SK-N-SH (cell line): ENCODE measurements around the gene TMEM123. TPM values are rescaled to one million over a fixed set of nuclear protein-coding genes. Genes with fewer than 3 reads are reported as not detected.

Experiments
- CTCF ChIA-PET: fragments of 300-600, 350-600 bp; formaldehyde crosslinking; extraction: SDS; loops from one replicate; lab custom pipeline; 2021; lab: Yijun Ruan, JAX
- POLR2A ChIA-PET: fragments of 350-600 bp; sonication (Branson Sonifier 250); formaldehyde crosslinking; extraction: SDS; loops from one replicate; lab custom pipeline; 2020; ENCODE audit warnings: antibody characterized with exemption, inconsistent platforms; lab: Yijun Ruan, JAX
- DNase-seq: peaks from one replicate; pipeline ENCODE4 v3.0.0; 2012
- H2AFZ ChIP-seq: fragments of 200-600 bp; sonication (generic); 2 replicates; pipeline ENCODE4 v1.8.1; 2016; ENCODE audit warnings: antibody characterized with exemption, mild to moderate bottlenecking, low read depth
- H3F3A ChIP-seq: fragments of 200-600 bp; sonication (generic); replicated peaks from 2 replicates; pipeline ENCODE3; 2016; ENCODE audit warnings: antibody characterized with exemption, mild to moderate bottlenecking; ENCODE audit not compliant: insufficient read depth
- H3K27ac ChIP-seq, 2 experiments: fragments of 200-500 bp in 1 of 2; fragments of 200-600 bp in 1 of 2; sonication (Bioruptor generic) in 1 of 2; sonication (generic), shearing (Covaris generic) in 1 of 2; 2 replicates each; pipeline versions ENCODE4 v1.5.1 to v1.6.1; 2014 to 2016; ENCODE audit warnings: low read depth in 2 of 2, inconsistent platforms in 1 of 2, low read length in 1 of 2, mild to moderate bottlenecking in 1 of 2, mixed read lengths in 1 of 2
- H3K27me3 ChIP-seq: fragments of 200-600 bp; sonication (generic), shearing (Covaris generic); 2 replicates; pipeline ENCODE4 v1.6.1; 2016; ENCODE audit warnings: mixed run types; ENCODE audit not compliant: insufficient read depth
- H3K36me3 ChIP-seq, 2 experiments: fragments of 200-500 bp in 1 of 2; fragments of 200-600 bp in 1 of 2; sonication (Bioruptor generic) in 1 of 2; sonication (generic) in 1 of 2; replicated peaks in 1 of 2; 2 replicates each; pipeline versions ENCODE3 to v1.5.1; 2014 to 2016; ENCODE audit warnings: low read length in 1 of 2, mild to moderate bottlenecking in 1 of 2; ENCODE audit not compliant: insufficient read depth in 2 of 2, control insufficient read depth in 1 of 2
- H3K4me1 ChIP-seq, 2 experiments: fragments of 200-500 bp in 1 of 2; fragments of 200-600 bp in 1 of 2; sonication (Bioruptor generic) in 1 of 2; sonication (generic), shearing (Covaris generic) in 1 of 2; 2 replicates each; pipeline versions ENCODE4 v1.5.1 to v1.6.1; 2014 to 2016; ENCODE audit warnings: low read depth in 1 of 2, low read length in 1 of 2, mixed run types in 1 of 2; ENCODE audit not compliant: insufficient read depth in 2 of 2, control insufficient read depth in 1 of 2
- H3K4me2 ChIP-seq: fragments of 200-600 bp; sonication (generic), shearing (Covaris generic); 2 replicates; pipeline ENCODE4 v1.6.1; 2017; ENCODE audit warnings: mixed run types
- H3K4me3 ChIP-seq, 2 experiments: fragments of 200-500 bp in 1 of 2; fragments of 200-600 bp in 1 of 2; sonication (Bioruptor generic) in 1 of 2; sonication (generic), shearing (Covaris generic) in 1 of 2; 2 replicates each; pipeline versions ENCODE4 v1.5.1 to v1.8.1; 2014 to 2016; ENCODE audit warnings: low read depth in 2 of 2, inconsistent platforms in 1 of 2, low read length in 1 of 2, mild to moderate bottlenecking in 1 of 2, mixed read lengths in 1 of 2, moderate library complexity in 1 of 2
- H3K79me2 ChIP-seq: fragments of 200-600 bp; sonication (generic); 2 replicates; pipeline ENCODE4 v1.8.1; 2017; ENCODE audit warnings: mild to moderate bottlenecking; ENCODE audit not compliant: insufficient read depth
- H3K9ac ChIP-seq: fragments of 200-600 bp; sonication (generic); 2 replicates; pipeline ENCODE4 v1.6.1; 2017; ENCODE audit warnings: mixed run types
- H3K9me2 ChIP-seq: fragments of 200-600 bp; sonication (generic); 2 replicates; pipeline ENCODE4 v1.6.1; 2017; ENCODE audit warnings: mixed run types
- H3K9me3 ChIP-seq: fragments of 200-600 bp; sonication (generic); 2 replicates; pipeline ENCODE4 v1.6.1; 2017; ENCODE audit warnings: mixed run types, mild to moderate bottlenecking, moderate library complexity
- H4K20me1 ChIP-seq: fragments of 200-600 bp; sonication (generic); 2 replicates; pipeline ENCODE4 v1.6.1; 2017; ENCODE audit warnings: mild to moderate bottlenecking, mixed run types; ENCODE audit not compliant: insufficient read depth
- FOSL2 ChIP-seq: IDR thresholded peaks from 2 replicates; pipeline ENCODE4 v1.4.0; 2012; ENCODE audit warnings: low read depth, mild to moderate bottlenecking, moderate library complexity, borderline replicate concordance
- FOXJ3 ChIP-seq: sonication (generic); formaldehyde crosslinking; IDR thresholded peaks from 2 replicates; pipeline ENCODE4 v1.5.1; 2020; ENCODE audit warnings: mild to moderate bottlenecking, missing genetic modification reagents
- JUND ChIP-seq: IDR thresholded peaks from 2 replicates; pipeline ENCODE4 v1.4.0; 2012
- MAX ChIP-seq: IDR thresholded peaks from 2 replicates; pipeline ENCODE4 v1.4.0; 2012; ENCODE audit warnings: low read depth
- NFIC ChIP-seq: IDR thresholded peaks from 2 replicates; pipeline ENCODE4 v1.4.0; 2012; ENCODE audit warnings: borderline replicate concordance
- NRF1 ChIP-seq: IDR thresholded peaks from 2 replicates; pipeline ENCODE4 v1.6.1; 2012; ENCODE audit warnings: low read depth, mild to moderate bottlenecking, low read length
- RAD21 ChIP-seq: IDR thresholded peaks from 2 replicates; pipeline ENCODE4 v1.6.1; 2012; ENCODE audit warnings: mild to moderate bottlenecking, low read length
- SIN3A ChIP-seq: IDR thresholded peaks from 2 replicates; pipeline ENCODE4 v1.6.1; 2012; ENCODE audit warnings: low read depth, mild to moderate bottlenecking, low read length, moderate library complexity, borderline replicate concordance
- SMC3 ChIP-seq: IDR thresholded peaks from 2 replicates; pipeline ENCODE4 v1.6.1; 2012; ENCODE audit warnings: low read depth, low read length, improper control_type of control experiment
- TEAD4 ChIP-seq: IDR thresholded peaks from 2 replicates; pipeline ENCODE4 v1.4.0; 2012; ENCODE audit warnings: mild to moderate bottlenecking, borderline replicate concordance; ENCODE audit not compliant: insufficient read depth
- USF2 ChIP-seq: fragments of 150-350 bp; IDR thresholded peaks from 2 replicates; pipeline ENCODE4 v1.6.1; 2017; ENCODE audit warnings: antibody characterized with exemption, low read length, low read depth, borderline replicate concordance
- ZBTB33 ChIP-seq: IDR thresholded peaks from 2 replicates; pipeline ENCODE4 v1.4.0; 2012; ENCODE audit warnings: low read depth, borderline replicate concordance
- WGBS: methylation state at CpG from one replicate; pipeline ENCODE4 v1.1.6; 2017; ENCODE audit warnings: low lambda C conversion rate; 5-methylcytosine and 5-hydroxymethylcytosine counted together
- polyA plus RNA-seq, 3 experiments: library from polyadenylated mRNA; depleted of rRNA; stranded (reverse); fragments of >200 nt; gene quantifications; 2 replicates each; pipeline ENCODE4 v1.2.3, GENCODE V29; 2012
- TF ChIP-seq, protein P1 (sequence below): fragments of 200-600 bp; sonication (generic); IDR thresholded peaks from 2 replicates; pipeline ENCODE4 v1.6.1; 2017; ENCODE audit warnings: antibody characterized with exemption, mild to moderate bottlenecking, moderate library complexity
- TF ChIP-seq, protein P2 (sequence below): IDR thresholded peaks from 2 replicates; pipeline ENCODE4; 2012

Gene TMEM123
- polyA plus RNA-seq, 1 of the 3 experiments (the other 2 are of a cell fraction): 86.1 TPM

- no peak for TF ChIP-seq TEAD4
Observed at GRCh38 chr11:102499151-102499550, 46.6 kb upstream of the TMEM123 start (continued).

- Histone ChIP-seq H3K4me3 (no peak overlapping the region), H3F3A (peaks cover 4% of the 10 kb centered on the region), H3K27ac (no peak overlapping the region), H3K4me2 (no peak overlapping the region), H4K20me1 (no peaks in the 10 kb centered on the region), H3K9ac (no peak overlapping the region), H3K9me3 (no peaks in the 10 kb centered on the region), H2AFZ (no peak overlapping the region), H3K36me3 (no peaks in the 10 kb centered on the region), H3K27me3 (no peaks in the 10 kb centered on the region), H3K4me1 (peaks cover 0 to 2% of the 10 kb centered on the region in 2 experiments; a peak in 1 of 4 replicates), H3K79me2 (no peaks in the 10 kb centered on the region), H3K9me2 (no peaks in the 10 kb centered on the region)
- DNase-seq: no peak
- ChIA-PET CTCF (interaction anchor here (1.3 to 1.8 kb wide), 5 partner anchors 21 to 210 kb away, joined by 5 to 29 read pairs (median 7); no protein-coding TSS in a partner anchor), POLR2A (no interaction called here)
- WGBS: 72% methylated on average over 4 of the region's 4 CpGs
- no peak for TF ChIP-seq SMC3
- TF ChIP-seq NRF1: no peak
- TF ChIP-seq USF2: no peak
- no peak for TF ChIP-seq TEAD4
- TF ChIP-seq, protein P1, sequence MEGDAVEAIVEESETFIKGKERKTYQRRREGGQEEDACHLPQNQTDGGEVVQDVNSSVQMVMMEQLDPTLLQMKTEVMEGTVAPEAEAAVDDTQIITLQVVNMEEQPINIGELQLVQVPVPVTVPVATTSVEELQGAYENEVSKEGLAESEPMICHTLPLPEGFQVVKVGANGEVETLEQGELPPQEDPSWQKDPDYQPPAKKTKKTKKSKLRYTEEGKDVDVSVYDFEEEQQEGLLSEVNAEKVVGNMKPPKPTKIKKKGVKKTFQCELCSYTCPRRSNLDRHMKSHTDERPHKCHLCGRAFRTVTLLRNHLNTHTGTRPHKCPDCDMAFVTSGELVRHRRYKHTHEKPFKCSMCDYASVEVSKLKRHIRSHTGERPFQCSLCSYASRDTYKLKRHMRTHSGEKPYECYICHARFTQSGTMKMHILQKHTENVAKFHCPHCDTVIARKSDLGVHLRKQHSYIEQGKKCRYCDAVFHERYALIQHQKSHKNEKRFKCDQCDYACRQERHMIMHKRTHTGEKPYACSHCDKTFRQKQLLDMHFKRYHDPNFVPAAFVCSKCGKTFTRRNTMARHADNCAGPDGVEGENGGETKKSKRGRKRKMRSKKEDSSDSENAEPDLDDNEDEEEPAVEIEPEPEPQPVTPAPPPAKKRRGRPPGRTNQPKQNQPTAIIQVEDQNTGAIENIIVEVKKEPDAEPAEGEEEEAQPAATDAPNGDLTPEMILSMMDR: no peak
- TF ChIP-seq, protein P2, sequence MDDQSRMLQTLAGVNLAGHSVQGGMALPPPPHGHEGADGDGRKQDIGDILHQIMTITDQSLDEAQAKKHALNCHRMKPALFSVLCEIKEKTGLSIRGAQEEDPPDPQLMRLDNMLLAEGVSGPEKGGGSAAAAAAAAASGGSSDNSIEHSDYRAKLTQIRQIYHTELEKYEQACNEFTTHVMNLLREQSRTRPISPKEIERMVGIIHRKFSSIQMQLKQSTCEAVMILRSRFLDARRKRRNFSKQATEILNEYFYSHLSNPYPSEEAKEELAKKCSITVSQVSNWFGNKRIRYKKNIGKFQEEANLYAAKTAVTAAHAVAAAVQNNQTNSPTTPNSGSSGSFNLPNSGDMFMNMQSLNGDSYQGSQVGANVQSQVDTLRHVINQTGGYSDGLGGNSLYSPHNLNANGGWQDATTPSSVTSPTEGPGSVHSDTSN: no peak
- TF ChIP-seq JUND: no peak
- no peak for TF ChIP-seq RAD21
- TF ChIP-seq ZBTB33: no peak
- no peak for TF ChIP-seq MAX
- TF ChIP-seq FOSL2: no peak
- no peak for TF ChIP-seq NFIC
- TF ChIP-seq SIN3A: no peak
- no peak for TF ChIP-seq FOXJ3 (CRISPR knock-in tag)
Observed at GRCh38 chr11:102497061-102497460, 44.5 kb upstream of the TMEM123 start.
